GM12864 (cell line): ENCODE measurements around the gene FCHSD2.
"Not testable (repeated sequence)": the region's sequence is repeated elsewhere in the genome, so short reads cannot be mapped to it uniquely, and the experiment has no call there.

Experiments used
- DNase-seq: peaks from one replicate; pipeline ENCODE4 v3.0.0-alpha.2; 2011; ENCODE audit warnings: low read depth
- H3K4me3 ChIP-seq: 2 replicates; pipeline ENCODE4 v1.5.1; 2011; ENCODE audit warnings: mild to moderate bottlenecking, low read depth, low read length, control low read depth
- TF ChIP-seq, protein P1 (sequence below): IDR thresholded peaks from 2 replicates; pipeline ENCODE4 v1.5.1; 2011; ENCODE audit warnings: low read depth, mild to moderate bottlenecking, moderate library complexity, low read length, control low read depth, inconsistent platforms; ENCODE audit errors: missing control alignments

The FCHSD2 gene

DNA sequence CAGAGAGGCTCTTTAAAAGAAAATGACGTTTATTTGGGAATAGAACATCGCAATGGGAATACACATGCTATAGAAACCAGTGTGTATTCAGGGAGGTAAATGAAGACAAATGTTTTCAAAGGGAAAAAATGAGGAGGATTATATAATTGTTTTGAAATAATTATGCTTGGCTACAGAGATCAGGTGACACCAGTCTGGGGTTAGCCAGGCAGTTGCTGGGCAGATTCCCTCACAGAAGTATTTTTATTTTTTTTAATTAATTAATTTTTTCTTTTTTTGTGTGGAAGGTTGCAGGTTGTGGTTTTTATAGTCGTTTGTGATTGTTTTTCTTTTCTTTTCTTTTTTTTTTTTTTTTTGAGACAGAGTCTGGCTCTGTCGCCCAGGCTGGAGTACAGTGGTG lies 342.7 kb downstream of the FCHSD2 start:
- TF ChIP-seq, protein P1, sequence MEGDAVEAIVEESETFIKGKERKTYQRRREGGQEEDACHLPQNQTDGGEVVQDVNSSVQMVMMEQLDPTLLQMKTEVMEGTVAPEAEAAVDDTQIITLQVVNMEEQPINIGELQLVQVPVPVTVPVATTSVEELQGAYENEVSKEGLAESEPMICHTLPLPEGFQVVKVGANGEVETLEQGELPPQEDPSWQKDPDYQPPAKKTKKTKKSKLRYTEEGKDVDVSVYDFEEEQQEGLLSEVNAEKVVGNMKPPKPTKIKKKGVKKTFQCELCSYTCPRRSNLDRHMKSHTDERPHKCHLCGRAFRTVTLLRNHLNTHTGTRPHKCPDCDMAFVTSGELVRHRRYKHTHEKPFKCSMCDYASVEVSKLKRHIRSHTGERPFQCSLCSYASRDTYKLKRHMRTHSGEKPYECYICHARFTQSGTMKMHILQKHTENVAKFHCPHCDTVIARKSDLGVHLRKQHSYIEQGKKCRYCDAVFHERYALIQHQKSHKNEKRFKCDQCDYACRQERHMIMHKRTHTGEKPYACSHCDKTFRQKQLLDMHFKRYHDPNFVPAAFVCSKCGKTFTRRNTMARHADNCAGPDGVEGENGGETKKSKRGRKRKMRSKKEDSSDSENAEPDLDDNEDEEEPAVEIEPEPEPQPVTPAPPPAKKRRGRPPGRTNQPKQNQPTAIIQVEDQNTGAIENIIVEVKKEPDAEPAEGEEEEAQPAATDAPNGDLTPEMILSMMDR: no peak
- H3K4me3 ChIP-seq: no peak overlapping the region
- DNase-seq: no peak

DNA sequence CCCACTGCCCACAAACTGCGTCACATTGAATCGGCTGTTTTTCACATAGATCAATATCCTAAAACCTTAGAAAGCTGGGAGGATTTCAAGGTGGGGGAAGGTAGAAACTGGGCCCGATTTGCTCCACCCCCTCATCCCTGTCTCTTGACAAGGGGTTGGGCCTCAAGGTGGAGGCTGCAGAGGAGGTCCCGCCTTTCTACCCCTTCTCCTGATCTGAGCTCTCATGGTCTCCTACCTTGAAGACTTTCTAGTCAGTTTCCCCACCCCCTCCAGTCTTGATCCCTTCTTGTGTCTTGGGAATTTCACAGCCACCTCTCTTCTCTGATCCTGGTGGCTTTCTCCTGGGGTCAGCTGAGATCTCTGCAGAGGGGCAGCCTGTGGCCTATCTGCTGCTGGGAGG lies 343.8 kb downstream of the FCHSD2 start:
- TF ChIP-seq, protein P1: no peak
- DNase-seq: no peak
- H3K4me3 ChIP-seq: no peak overlapping the region

DNA sequence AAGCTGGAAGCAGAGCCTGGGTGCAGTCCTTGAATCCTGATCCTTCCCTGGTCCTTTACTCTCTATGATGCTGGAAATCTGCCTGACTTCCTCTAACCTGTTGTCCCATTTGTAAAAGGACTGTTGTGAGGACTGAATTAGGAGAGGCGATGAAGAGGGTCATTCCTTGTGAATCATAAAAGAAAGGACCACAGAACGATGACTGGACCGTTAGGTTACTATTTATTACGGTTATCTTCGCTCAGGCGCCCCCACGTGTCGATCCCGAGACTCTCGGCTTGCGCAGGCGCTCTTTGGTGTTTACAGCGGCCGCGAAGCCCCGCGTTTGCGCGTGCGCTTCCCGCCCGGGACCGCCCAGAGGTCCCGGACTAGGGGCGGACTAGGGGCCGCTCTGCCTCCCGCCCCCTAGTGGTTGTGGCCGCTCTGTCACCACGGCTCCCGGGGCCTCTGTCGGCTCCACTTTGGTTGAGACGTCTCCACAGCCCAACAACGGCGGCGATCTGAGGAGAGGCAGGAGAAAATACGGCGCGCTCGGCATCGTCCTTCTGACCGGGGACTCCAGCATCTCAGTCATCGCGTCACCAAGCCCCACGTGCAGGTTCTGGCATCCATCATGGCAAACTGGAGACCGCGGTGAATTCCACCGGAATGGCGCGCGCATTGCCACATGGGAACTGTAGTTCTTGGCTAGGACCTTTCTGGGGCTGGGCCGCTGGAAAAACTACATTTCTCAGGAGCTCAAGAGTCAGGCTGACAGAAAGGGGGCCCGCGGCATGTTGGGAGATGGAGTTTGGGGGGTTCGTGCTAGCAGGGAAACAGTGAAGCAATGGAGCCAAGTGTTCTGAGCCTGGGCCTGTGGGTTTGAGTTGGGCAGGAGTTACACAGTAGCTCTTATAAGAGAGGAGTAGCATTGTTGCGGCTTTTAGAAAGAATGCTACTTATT lies 348.4 kb downstream of the FCHSD2 start, which contains the start of gene STARD10:
Gene STARD10 (minus strand): TSS at position 623 of the 943 bp plus-strand sequence. CDS start 12,866 bp downstream, outside the sequence.
- peak within 1 kb of the TSS; percentile 73 for H3K4me3 ChIP-seq
- DNase-seq: peak; percentile 83
- TF ChIP-seq, protein P1: peak; percentile 93

DNA sequence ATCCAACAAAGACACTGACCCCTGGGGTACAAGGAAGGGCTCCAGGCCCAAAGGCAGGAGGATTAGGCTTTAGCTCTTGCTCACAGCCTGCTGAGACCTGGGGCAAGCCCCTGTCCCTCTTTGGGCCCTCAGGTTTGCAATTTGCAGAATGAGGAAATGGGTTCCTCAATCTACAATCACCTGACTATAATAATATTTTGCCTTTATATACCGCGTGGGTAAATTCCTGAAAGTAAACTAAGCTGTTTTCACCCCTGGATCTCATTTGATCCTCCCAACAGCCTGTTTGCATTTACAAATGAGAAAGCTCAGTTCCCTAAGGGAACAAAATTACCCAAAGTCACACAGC lies 349.1 kb downstream of the FCHSD2 start:
- peak overlapping the region; percentile 19; the same call in 1 of the 2 replicates for H3K4me3 ChIP-seq

DNA sequence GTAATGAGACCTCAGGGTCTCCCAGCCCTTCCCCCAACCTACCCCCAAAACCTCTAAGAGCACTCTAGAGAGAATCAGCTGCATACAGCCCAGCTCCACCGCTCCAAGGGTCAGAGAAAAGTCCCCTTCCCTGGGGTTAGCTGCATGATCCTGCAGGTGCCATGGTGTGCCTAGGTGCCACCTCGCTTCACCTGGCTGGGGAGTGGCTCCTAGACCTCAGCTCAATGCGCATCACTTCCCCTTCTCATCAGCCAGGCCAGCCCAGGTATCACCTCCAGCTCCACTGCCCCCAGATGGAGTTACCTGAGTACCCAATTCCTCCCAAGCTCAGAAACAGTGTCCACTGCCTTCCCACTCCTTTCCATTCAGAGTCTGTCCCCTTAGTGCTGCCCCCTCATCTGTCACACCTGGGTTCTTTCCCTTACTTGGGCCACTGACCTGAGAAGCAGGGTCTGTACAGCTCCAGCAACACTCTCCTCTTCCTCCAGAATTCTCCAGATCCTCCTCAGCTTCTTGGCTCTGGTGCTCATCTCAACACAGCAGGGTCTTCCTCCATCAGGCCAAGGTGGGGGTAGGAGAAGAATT lies 349.6 kb downstream of the FCHSD2 start:
- DNase-seq: no peak
- TF ChIP-seq, protein P1: no peak

More for the DNA sequence above, 349.1 kb downstream of the FCHSD2 start:
- TF ChIP-seq, protein P1: no peak
- no peak for DNase-seq

DNA sequence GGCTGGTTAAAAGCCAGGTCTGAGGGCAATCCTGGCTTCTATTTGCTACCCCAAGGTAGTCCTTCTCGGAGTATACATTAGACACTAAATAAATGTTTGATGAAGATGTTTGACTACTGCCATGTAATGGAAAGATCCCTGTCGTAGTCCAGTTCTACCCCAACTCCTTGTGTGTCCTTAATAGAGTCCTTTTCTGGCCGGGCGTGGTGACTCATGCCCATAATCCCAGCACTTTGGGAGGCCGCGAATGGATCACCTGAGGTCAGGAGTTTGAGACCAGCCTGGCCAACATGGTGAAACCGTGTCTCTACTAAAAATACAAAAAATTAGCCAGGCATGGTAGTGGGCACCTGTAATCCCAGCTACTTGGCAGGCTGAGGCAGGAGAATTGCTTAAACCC lies 350.9 kb downstream of the FCHSD2 start:
- DNase-seq, H3K4me3 ChIP-seq: not testable (repeated sequence)

More for the DNA sequence above, 349.6 kb downstream of the FCHSD2 start:
- no peak overlapping the region for H3K4me3 ChIP-seq

DNA sequence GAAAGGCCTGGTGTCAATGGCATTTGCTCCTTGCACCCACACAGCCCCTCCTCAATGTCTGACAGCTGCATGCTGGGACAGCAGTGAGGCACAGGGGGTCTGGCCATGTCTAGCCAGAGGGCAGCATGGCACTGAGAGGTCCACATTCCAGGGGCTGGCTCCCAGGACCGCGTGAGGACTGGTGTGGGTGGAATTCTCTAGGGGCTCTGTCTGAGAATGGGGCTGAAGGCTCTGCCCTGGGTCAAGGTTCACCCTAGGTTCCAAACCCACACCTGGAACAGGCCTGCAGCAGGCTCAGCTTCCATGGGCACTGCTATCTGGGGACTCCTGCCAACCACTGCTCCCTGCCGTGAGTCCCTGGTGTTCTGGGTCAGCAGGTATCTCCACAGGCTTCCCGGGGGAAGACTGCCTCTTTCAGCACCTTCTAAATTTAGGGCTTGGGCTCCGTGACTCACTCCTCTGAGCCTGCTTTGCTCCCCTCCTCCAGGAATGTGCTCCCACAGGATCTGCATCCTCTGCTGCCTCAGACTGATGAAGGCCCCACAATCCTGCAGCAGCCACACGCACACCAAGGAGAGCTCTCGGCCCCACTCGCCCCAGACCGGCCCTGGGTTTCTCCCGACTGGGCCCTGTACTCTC lies 352.5 kb downstream of the FCHSD2 start:
- TF ChIP-seq, protein P1: no peak
- no peak overlapping the region for H3K4me3 ChIP-seq
- DNase-seq: no peak
